Iris pigment epithelial cell (primary cell): ENCODE data around the gene GPC1.
A peak's percentile ranks its signal among the peaks of the same experiment; 100 is the strongest.

Experiments used
- DNase-seq: peaks from one replicate; pipeline ENCODE4 v3.0.0-alpha.2; 2011; ENCODE audit warnings: low read depth

The GPC1 gene

DNA sequence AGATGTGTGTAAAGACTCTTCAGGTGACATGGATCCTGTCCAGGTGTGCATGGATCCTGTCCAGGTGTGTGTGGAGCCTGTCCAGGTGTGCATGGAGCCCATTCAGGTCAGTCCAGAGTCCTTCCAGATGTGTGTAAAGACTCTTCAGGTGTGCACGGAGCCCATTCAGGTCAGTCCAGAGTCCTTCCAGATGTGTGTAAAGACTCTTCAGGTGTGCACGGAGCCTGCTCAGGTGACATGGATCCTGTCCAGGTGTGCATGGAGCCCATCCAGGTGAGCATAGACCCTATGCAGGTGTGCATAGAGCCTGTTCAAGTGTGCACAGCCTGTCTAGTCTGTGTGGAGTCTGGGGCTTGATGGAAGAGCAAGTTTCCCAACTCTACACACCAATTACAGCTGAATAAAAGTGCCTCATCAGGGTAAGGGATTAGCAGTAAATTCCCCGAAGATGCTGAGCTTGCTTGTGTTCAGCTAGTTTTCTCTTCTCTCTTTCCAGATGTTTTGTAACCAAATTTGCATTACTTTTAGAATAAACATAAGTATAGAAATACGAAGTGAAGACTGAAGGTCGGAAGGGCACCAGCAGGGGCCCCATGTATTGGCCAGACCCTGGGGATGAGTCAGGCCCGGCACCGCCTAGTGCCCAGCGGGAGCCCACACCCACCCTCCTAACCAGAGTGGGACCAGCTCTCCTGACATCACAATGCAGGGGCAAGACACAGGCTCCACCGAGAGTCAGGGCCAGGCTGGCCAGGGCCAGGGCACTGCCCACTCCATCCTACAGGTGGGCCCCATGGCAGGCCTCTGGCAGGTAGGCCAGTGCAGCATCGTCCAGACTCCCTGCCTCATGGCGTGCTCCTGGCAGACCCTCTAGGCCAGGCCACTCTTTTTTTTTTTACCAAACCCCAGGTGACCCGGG lies 38.6 kb upstream of the GPC1 start:
- no peak for DNase-seq

DNA sequence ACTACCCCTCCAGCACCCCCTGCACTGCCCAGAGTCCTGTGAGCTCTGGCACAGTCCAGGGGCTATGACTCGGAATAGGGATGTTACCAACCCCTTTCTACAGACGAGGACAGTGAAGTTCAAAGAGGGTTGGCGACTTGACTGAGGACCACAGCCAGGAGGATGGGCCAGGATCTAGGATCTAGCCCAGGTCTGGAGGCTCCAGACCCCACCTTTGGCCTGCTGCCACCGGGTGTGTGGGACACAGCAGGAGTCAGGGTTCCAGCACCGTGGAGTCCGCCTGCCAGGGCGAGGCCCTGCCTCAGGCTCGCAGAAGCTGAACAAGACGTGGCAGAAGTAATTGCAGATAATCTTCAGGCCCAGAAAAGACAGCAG lies 37.9 kb upstream of the GPC1 start:
- DNase-seq = no peak

DNA sequence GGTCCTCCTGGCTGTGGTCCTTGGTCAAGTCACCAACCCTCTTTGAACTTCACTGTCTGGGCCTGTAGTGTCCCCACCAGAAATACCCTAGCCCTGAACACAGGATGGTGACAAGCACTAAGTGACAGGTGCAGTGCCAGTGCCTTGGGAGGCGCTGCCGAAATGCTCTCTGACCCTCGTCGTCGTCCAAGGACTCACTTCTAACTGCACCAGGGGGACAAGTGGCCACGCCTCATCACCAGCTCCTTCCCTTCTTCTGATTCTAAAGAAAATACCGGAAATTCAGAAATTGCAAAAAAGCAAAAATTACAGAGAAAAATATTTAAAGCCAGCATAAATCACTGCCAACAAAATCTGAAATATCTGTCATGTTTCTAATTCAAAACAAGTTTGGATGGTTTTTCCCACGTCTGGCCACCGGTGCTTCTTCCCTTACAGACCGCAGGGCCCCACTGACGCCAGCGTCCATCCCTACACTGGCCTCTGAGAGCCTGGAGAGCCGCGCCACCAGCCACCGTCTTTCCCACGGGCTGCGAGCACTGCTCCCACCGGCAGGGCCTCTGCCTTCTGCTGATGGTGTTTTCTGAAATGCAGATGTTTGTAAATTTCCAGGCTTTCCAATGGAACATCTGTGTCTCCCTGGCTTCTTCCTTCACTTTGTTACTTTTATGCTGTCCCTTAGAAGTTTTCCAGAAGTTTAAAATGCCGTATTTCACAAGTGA lies 37.4 kb upstream of the GPC1 start:
- DNase-seq = peak; percentile 8

DNA sequence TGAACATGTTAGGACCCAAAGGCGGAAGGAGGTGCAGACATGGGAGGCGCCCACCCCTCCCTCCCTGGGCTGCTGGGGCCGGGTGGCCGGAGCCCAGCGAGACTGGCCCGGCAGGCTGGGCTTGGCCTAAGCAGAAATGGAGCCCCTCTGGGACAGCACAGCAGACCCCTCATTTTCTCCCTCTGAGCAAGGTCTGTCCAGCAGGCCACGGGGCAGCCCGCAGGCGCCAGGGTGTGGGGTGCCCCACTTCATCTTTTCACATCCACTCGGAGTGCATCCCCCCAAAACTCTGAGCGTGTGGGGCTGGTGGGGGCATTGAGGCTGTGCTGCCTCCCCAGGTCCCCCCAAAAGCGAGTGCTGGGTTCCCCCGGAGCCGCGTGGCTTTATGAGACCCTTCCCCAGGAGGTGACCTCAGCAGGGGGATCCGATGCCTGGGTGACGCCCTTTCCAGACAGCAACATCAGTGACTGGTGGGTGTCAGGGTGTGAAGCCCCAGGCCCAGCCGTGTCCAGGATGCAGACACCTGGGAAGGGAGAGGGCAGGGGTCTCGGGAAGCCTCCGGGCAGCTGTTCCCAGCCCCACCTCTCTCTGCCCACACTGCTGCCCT lies 36.7 kb upstream of the GPC1 start:
- no peak for DNase-seq

DNA sequence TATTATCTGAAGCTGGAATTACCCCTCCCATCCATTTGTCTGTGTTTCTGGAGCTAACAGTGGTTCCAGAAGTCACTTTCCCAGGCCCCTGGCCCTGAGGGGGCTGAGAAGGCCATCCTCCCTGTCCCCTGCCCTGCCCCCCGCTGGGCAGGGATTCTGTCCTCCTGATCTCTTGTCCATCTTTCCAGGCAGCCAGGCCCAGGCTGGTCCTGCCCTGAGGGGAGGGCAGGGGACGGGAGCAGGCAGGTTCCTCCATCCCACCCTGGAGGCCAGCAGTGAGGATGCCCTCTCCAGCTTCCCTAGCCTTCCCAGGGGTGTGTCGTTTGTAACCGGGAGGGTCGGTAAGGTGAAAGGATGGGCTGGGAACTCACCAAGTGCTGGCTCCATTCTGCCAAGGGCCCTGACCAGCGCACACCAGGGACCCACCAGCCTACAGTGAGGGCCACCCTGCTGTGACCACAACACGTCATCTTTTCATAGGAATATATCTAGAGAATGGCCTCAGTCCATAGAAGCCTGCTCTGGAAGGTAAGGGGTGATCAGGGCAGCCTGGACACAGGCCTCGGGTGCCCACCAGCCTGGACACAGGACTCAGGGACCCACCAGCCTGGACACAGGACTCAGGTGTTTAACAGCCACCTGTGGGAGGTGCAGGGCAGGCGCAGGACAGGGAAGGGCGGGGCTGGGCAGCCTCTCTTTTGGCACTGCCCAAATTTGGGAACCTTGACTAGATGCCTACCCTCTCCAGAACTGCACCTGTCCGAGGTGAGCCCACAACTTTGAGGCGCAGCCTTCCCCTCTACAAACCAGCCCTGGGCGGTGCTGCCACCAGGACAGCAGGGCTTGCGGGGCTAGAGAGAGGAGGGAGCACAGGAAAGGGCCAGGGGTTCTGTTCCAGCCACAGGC lies 35.8 kb upstream of the GPC1 start:
- DNase-seq = no peak

DNA sequence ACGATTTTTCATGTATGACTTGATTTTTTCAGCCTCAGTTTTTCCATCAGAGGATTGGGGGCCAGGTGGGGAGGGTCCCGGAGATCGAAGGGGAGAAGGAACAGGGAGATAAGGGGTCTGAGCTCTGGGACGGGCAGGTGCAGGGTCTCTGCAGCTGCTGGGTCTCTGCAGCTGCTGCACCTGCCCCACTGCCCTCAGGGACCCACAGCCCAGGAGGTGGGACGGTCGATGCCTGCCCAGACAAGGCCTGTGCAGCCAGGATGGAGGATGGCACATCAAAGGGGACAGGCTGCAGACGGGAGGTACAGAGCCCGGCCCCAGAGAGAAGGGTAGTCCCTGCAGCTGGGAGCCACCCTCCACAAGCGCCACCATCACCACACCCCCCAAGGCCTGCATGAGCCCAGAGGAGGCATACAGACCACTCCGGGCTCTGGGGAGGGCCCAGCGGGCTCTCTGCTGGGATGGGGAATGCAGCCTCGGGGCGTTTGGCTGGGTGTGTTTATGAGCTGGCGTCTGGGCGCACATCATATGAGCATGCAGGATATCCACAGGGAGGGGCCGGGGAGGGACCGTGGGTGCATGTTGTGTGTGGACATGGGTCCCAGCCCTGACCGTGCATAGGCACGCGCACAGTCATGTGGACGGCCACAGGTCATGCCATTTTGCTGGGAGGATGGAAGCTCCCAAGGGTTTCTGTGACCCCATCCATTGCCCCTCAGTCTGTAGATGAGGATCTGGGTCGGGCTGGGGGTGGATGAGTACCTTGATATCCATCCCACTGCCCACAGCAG lies 34.9 kb upstream of the GPC1 start:
- DNase-seq = no peak

DNA sequence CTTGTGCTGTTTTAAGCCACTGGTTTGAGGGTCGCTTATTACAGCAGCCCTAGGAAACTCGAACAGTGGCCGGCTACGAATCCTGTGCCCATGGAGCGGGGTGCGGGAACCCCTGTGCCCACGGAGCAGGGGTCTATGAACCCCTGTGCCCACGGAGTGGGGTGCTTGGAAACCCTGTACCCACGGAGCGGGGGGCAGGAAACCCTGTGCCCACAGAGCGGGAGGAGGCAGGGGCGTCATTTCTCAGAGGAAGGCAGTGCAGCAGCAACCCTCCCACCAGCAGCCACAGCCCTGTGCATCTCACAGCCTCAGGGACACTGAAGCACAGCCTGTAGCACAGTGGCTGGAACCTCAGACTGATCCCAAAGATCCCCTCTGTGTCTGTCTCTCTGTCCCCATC lies 34.2 kb upstream of the GPC1 start:
- no peak for DNase-seq

DNA sequence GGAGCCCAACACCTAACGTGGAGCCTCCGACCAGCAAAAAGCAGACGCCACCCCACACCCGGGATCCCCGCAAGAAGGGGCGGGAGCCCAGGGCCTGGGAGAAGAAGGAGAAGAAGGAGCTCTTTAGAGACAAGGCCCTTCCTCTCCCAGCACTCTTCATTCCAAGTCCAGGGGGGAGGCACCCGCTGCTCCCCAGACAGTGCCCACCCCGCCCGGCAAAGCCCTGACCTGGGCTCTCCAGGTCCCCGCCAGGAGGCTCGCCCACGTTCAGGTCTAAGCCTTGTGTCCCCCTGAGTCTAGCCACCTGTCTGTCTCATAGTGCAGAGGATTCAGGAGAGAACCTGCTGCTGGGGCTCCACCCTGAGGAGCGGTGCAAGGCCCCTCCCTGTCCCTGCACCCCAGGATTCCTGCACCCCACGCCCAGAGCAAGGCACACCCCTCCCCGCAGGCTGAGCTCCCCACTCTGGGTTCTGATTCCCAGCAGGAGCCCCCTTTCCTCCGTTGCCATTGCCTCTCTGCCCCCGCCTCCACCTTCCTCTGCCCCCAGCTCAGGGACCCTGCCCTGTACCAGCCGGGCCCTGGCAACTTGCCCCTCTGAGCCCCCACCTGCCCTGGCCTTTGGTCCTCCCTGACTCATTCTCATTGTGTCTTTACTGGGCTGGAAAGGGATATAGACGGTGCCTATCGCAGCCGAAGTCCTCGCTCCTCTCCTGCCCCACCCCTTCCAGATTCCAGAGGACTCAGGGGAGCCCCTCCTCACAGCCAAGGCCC lies 33.5 kb upstream of the GPC1 start:
- DNase-seq = no peak

DNA sequence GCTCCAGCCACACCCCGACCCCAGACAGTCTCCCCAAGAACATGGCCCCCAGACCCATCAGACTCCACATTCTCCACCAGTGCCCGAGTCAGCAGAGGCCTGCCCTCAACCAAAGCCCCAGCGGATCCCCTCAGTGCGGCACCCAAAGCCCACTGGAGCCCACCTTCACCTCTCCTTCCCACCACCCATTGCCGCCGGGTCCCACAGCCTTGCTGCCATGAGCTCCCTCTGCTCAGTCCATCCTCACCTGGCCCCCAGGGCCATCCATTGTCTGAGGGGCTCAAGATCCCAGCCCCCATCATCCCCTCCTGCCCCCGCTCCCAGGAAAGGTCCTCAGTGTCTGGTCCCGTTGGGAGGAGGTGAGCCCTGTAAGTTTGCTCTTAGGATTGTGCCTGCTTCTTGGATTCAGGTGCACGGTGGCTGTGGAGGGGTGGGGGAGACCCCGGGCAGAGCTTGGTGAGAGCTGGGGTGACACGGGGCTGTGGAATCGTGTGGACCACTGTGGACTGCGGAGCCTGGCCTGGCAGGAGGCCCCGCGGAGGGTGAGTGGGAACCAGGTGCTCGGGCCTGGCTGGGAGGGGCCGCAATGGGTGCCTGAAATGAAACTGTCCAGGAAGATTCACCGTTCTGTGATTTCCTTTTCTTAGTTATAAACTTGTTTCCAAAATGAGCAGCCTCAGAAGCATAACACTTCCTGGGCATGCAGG lies 32.7 kb upstream of the GPC1 start:
- DNase-seq = no peak

DNA sequence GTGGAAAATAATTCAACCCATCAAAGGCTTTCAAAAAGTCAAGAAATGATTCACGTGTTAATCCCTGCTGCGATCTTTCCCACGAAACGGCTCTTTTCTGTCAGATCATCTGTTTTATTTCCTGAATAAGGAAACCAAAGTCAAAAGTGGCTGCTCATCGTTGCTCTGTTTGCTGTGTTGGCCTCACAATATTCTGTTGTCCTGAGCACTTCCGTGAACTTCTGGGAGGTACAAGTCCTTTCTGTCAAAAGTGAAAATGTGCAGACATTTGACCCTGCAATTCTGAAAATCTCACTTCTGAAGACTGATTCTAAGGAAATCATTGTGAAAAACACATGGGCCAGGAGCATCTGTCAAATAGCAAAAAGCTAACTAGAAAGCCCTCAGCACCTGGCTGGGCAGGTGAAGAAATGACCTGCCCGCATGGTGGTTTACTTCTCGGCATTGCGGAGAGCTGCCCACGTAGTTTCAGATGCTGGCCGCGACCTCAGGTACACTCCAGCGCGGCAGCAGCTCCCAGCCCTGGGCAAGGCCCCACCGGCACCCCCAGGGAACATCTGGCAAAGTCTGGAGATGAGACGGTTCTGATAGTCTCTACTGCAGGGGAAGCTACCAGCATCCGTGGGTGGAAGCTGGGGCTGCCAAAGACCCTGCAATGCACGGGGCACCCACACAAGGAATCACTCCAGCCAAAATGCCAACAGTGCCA lies 31.9 kb upstream of the GPC1 start:
- DNase-seq = no peak

DNA sequence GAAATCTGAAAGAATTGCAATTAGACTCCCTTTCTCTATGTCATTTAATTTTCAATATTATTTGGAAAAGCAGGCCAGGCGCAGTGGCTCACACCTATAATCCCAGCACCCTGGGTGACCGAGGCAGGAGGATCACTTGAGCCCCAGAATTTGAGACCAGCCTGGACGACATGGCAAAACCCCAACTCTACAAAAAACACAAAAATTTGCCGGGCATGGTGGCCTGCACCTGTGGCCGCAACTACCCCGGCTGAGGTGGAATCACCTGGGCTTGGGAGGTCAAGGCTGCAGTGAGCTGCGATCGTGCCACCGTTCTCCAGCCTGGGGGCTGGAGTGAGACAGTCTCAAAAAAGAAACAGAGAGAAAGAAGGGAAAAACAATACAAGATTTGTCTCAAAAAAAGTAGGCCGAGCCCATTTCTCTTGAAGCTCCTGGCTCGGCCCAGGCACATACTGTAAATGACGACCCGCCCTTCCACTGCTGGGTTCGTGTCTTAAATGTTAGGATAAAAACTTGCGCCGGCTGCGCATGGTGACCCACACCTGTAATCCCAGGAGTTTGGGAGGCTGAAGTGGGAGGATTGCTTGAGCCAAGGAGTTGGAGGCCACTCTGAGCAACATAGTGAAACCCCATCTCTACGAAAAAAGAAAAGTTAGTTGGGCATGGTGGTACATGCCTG lies 31.1 kb upstream of the GPC1 start:
- DNase-seq = no peak

DNA sequence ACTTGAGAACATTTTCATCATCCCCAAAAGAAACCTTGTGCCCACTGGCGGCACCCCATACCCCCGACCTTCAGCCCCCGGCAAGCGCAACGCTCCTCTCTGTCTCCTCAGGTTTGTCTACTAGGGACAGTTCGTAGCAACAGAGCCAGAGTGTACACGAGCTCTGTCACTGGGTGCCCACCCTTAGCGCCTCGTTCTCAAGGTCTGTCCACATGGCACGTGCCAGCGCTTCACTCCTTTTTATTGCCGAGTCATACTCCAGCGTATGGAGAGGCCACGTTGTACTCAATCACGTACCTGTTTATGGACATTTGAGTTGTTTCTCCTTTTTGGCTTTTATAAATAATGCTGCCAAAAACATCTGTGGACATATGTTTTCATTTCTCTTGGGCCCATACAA lies 30.3 kb upstream of the GPC1 start:
- DNase-seq = no peak

DNA sequence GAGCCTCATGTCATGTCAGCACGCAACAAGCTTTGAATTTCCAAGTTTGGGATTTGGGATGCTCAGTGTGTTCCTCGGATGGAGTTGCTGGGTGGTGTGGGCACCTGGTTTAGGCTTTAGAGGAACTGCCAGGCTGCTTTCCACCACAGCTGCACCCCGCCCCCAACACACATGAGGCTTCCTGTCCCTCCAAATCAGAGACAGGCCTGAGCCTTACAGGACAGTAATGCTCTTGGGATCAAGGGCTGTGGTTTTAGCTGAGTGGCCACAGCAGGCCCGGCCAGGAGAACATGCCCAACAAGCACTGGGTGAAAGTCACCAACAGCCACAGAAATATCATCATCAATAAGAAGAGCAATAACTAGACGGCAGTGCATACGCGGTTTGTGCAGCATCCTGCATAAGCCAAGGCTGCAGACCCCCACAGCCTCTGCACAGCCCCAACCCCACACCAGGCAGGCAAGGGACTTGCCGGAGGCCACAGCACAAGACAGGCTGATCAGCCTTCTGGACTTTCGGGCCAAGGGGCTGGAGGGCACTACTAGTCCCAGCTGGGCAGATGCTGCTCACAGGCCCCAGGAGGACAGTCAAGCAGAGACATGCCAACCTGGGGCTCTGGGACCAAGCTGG lies 29.7 kb upstream of the GPC1 start:
- no peak for DNase-seq

DNA sequence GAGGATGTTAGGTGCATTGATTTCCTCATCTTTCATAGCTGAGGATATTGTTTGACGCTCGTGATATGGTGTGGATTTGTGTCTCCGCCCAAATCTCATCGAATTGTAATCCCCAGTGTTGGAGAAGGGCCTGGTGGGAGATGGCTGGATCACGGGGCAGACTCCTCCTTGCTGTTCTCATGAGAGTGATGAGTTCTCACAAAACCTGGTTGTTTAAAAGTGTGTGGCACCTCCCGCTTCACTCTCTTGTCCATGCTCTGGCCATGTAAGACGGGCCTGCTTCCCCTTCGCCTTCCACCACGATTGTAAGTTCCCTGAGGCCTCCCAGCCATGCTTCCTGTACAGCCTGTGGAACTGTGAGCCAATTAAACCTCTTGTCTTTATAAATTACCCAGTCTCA lies 28.4 kb upstream of the GPC1 start:
- no peak for DNase-seq

DNA sequence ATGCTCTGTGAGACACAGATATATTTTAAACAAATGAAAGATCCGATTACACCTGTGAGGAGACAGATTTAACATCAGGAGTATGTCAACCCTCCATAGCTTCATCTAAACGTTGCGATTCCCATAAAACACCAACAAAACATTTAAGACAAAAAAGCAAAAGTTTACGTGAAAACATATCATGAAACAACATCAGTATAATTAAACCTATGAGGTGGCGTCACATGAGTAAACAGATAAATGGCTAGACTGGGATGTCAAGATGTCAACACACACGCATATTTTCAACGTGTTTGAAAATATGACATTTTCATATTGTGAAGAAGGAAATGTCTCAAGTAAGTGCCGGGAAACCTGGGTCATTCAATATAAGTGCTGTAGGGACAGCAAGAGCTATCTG lies 25.5 kb upstream of the GPC1 start:
- DNase-seq = no peak

DNA sequence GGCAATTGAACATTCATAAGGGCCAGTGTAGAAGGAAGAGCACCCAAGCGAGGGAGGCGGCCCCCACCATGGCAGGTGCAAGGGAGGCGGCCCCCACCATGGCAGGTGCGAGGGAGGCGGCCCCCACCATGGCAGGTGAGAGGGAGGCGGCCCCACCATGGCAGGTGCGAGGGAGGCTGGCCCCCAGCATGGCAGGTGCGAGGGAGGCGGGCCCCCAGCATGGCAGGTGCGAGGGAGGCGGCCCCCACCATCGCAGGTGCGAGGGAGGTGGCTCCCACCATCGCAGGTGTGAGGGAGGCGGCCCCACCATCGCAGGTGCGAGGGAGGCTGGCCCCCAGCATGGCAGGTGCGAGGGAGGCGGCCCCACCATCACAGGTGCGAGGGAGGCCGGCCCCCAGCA lies 24.7 kb upstream of the GPC1 start:
- no peak for DNase-seq

DNA sequence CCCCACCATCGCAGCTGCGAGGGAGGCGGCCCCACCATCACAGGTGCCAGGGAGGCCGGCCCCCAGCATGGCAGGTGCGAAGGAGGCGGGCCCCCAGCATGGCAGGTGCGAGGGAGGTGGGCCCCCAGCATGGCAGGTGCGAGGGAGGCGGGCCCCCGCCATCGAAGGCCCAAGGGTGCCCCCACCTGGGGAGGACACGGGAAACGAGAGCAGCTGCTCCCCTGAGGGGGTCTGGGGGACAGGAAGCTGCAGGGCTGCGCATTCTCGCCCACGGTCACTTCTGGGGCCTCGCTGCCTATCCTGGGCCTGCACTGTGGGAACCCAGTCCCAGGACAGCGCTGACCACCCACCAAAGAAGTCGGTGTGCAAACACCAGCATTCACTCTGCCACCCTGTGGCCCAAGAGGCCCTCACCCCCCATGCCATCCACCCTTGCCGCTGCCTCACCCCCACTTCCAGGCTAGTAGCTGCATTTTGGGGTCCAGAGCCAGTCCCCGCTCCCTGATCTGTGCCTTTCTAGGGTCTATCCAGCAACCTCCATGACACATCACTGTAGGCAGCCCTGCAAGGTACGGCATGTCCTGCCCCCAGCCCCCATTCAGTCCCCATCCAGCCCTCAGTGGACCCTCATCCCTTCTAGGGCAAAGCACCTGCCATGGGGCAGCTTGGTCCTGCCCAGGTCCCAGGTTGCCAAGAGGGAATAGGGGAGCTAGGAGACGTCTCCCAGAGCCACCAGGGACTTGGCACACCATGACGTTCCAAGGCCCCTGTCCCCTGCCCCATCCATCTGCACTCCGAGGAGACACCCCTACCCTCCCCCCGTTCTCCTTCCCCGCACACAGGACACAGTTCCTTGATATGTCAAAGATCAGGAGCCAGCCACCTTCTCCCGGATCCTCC lies 24.0 kb upstream of the GPC1 start:
- DNase-seq = no peak
